Ishikawa (cell line): ENCODE results near the gene FAM222B.

Experiments used
- CEBPB ChIP-seq: IDR thresholded peaks from 2 replicates; pipeline ENCODE4 v1.6.1; 2012
- EGR1 ChIP-seq: IDR thresholded peaks from 2 replicates; pipeline ENCODE4 v1.6.1; 2012
- EP300 ChIP-seq: IDR thresholded peaks from 2 replicates; pipeline ENCODE4 v1.6.1; 2012; ENCODE audit warnings: borderline replicate concordance
- FOXM1 ChIP-seq: IDR thresholded peaks from 2 replicates; pipeline ENCODE4 v1.6.1; 2012; ENCODE audit warnings: low read depth, borderline replicate concordance
- RAD21 ChIP-seq: IDR thresholded peaks from 2 replicates; pipeline ENCODE4 v1.6.1; 2012; ENCODE audit warnings: low read depth
- TAF1 ChIP-seq: IDR thresholded peaks from 2 replicates; pipeline ENCODE4 v1.6.1; 2012; ENCODE audit warnings: low read depth, mild to moderate bottlenecking
- TEAD4 ChIP-seq: IDR thresholded peaks from 2 replicates; pipeline ENCODE4 v1.6.1; 2012
- YY1 ChIP-seq: IDR thresholded peaks from 2 replicates; pipeline ENCODE4 v1.6.1; 2012; ENCODE audit warnings: low read depth
- ZBTB7A ChIP-seq: IDR thresholded peaks from 2 replicates; pipeline ENCODE4 v1.6.1; 2012; ENCODE audit warnings: low read depth
- TF ChIP-seq, protein P1 (sequence below): IDR thresholded peaks from 2 replicates; pipeline ENCODE4 v1.6.1; 2012; ENCODE audit warnings: low read depth, mild to moderate bottlenecking
- TF ChIP-seq, protein P2 (sequence below): IDR thresholded peaks from 2 replicates; pipeline ENCODE4 v1.6.1; 2012
- TF ChIP-seq, protein P3 (sequence below): IDR thresholded peaks from 2 replicates; pipeline ENCODE4 v1.6.1; 2012

DNA sequence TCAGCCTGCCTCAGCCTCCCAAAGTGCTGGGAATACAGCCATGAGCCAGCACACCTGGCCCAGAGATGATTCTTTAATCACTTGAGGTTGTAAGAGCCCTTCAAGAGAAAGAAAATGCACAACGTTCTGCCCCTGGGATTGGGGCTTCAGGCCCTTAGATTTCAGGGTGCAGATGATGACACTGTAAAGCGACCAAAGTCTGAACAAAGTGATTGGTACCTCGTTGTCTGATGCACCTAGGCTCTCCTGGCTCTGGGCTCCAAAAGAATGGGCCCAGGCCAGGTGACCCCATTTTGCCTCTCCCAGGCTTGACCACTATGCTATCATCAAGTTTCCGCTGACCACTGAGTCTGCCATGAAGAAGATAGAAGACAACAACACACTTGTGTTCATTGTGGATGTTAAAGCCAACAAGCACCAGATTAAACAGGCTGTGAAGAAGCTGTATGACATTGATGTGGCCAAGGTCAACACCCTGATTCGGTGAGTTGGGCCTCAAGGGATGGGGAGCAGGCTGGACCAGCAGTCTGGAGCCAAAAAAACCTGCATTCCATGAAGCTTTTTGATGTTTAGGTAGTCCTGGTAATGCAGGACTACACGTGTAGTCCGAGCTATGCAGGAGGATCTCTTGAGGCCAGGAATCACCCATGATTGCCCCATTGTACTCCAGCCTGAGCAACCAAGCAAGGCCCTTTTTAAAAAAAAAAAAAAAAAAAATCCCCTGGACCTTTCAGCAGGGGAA lies 120.0 kb downstream of the FAM222B start:
- TF ChIP-seq CEBPB (no peak), EP300 (no peak), EGR1 (no peak), TAF1 (no peak), YY1 (no peak), TEAD4 (no peak), RAD21 (no peak), FOXM1 (no peak), ZBTB7A (no peak)
- TF ChIP-seq, protein P1, sequence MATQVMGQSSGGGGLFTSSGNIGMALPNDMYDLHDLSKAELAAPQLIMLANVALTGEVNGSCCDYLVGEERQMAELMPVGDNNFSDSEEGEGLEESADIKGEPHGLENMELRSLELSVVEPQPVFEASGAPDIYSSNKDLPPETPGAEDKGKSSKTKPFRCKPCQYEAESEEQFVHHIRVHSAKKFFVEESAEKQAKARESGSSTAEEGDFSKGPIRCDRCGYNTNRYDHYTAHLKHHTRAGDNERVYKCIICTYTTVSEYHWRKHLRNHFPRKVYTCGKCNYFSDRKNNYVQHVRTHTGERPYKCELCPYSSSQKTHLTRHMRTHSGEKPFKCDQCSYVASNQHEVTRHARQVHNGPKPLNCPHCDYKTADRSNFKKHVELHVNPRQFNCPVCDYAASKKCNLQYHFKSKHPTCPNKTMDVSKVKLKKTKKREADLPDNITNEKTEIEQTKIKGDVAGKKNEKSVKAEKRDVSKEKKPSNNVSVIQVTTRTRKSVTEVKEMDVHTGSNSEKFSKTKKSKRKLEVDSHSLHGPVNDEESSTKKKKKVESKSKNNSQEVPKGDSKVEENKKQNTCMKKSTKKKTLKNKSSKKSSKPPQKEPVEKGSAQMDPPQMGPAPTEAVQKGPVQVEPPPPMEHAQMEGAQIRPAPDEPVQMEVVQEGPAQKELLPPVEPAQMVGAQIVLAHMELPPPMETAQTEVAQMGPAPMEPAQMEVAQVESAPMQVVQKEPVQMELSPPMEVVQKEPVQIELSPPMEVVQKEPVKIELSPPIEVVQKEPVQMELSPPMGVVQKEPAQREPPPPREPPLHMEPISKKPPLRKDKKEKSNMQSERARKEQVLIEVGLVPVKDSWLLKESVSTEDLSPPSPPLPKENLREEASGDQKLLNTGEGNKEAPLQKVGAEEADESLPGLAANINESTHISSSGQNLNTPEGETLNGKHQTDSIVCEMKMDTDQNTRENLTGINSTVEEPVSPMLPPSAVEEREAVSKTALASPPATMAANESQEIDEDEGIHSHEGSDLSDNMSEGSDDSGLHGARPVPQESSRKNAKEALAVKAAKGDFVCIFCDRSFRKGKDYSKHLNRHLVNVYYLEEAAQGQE: no peak
- TF ChIP-seq, protein P2, sequence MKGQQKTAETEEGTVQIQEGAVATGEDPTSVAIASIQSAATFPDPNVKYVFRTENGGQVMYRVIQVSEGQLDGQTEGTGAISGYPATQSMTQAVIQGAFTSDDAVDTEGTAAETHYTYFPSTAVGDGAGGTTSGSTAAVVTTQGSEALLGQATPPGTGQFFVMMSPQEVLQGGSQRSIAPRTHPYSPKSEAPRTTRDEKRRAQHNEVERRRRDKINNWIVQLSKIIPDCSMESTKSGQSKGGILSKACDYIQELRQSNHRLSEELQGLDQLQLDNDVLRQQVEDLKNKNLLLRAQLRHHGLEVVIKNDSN: no peak
- TF ChIP-seq, protein P3, sequence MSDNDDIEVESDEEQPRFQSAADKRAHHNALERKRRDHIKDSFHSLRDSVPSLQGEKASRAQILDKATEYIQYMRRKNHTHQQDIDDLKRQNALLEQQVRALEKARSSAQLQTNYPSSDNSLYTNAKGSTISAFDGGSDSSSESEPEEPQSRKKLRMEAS: no peak
